Measurements from ENCODE around the gene KIAA1671.

The KIAA1671 gene

DNA sequence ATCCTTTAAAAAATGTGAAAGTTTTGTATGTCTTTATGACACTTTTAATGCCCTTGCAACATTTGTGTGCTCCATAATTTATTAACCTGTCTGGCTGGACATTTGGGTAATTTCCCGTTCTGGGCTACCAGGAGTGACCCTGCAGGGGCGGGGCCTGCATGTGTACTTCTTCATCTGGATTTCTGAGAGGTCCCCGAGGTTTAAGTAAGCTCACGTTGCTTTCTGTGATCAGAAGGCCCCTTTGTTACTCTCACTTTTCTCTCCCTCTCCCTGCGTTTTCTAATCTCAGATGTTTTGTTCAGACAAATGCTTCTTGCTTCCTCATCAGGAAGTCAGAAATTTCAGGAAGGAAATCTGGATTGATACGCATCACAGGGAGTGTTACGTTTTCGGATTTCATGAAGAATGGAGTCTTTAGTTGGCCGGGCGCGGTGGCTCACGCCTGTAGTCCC, 168.3 kb downstream of the KIAA1671 start:
- peak; percentile 41 for DNase-seq

DNA sequence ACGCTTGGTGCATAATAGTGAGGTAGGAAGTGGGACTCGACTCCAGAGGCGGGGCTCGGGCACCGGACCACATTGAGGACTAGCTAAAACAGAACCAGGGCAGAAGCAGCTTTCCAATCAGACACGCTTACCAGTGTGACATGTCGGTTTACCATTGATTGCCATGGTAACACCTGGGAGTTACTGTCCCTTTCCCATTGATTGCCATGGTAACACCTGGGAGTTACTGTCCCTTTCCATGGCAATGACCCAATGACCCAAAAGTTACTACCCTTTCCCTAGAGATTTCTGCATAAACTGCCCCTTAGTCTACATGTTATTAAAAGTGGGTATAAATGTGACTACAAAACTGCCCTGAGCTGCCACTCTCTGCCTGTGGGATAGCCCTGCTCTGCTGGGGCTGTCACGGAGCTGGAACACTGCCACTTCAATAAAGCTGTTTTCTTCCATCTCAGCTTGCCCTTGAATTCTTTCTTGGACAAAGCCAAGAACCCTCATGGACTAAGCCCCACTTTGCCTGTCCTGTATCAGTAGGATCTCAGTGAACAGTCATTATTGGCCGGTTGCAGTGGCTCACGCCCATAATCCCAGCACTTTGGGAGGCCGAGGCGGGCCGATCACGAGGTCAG, 169.7 kb downstream of the KIAA1671 start:
- no peak for DNase-seq

DNA sequence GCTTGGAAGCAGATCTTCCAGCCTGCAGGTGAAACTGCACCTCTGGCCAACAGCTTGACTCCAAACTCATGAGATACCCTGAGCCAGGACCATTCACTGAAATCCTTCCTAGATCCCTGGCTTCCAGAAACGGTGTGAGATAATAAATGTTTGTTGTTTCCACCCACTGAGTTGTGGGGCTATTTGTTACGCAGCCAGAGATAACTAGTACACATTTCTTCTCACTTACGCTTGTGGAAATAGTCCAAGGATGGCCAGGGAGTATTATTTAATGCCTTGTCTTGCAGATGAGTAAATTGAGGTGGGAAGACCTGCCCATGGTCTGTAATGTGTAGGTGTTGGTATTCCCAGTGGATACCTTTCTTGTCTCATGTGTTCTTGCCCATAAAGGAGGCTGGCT, 171.2 kb downstream of the KIAA1671 start:
- DNase-seq: no peak

DNA sequence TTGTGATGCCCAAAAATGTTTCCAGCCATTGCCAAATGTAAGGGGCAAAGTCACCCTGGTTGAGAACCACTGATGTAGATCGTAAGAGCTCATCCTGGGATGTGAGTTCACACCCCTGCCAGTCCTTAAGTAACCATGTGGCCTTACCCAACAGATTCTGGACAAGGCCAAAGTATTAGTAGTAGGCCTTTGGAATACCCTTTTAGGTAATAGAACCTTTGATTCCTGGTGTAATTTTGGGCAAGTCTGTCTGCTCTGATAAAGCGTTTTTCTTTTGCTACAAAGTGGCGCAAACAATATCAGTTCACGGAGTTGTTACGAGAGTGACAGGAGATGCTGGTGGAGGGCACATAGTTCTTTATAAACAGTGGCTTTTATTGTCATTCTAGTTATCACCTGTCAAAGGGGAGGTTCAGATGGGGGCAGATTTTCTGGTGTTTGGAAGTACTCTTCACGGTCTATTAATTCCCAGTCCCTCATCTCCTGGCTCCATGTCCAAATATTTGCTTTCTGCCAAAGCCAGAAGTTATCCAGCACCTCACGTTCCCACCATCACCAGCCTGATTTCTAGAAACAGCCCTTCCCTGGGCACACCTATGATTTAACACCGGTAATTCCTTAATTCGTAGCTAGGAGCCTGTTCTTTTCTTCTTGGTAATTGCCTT, 173.3 kb downstream of the KIAA1671 start:
- no peak for DNase-seq

DNA sequence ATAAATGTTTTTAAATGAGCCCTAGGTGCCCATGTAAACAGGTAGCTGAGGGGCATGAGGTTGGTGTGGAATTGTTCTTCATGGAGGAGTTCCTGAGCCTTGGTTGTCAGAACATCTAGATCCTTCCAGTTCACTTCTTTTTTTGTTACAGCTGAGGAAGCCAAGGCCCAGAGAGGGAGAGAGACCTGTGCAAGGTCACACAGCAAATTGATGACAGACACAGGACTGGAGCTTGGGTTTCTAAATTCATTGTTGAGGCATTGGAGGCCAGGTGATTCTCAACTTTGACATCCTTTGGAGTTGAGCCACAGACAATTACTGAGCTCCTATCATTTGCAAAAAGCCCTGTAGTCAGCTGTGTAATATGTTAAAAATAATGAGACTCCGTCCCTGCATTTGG, 174.0 kb downstream of the KIAA1671 start:
- no peak for DNase-seq

DNA sequence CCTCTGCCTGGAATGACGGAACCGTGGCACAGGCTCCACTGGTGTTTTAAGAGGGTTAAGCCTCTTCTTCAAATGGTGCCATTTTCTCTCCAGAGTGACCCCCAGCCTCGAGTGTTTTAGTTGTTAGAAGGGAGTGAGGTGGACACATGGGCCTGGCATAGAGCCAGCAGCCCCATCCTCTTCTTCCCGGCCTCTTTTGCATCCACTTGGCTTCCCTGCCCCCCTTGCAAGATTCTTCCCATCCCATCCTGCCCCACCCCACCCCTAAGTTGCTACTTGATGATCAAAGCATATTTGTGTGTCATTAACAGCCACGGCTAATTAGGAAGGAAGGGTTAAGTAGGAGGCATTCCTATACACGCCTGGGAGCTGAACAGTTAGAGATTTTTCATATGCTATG, 174.8 kb downstream of the KIAA1671 start:
- DNase-seq: peak; percentile 50

DNA sequence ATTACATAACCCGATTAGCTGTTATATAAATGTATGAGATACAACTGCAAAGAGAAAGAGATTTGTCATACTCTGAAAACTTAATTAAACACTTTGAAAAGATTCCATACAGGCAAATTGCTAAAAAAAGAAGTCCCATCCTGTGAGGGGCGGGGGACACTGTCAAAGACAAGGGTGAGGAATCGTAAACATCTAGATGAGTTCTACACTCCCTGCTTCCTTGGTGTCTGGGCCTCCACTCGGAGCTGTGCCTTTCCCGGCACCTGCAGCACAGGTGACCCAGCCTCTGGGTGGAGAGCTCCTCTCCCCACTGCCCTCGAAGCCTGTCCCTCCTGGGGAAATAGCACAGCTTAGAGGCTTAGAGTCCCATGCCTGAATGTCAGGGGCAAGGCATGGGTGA, 177.9 kb downstream of the KIAA1671 start:
- no peak for DNase-seq

DNA sequence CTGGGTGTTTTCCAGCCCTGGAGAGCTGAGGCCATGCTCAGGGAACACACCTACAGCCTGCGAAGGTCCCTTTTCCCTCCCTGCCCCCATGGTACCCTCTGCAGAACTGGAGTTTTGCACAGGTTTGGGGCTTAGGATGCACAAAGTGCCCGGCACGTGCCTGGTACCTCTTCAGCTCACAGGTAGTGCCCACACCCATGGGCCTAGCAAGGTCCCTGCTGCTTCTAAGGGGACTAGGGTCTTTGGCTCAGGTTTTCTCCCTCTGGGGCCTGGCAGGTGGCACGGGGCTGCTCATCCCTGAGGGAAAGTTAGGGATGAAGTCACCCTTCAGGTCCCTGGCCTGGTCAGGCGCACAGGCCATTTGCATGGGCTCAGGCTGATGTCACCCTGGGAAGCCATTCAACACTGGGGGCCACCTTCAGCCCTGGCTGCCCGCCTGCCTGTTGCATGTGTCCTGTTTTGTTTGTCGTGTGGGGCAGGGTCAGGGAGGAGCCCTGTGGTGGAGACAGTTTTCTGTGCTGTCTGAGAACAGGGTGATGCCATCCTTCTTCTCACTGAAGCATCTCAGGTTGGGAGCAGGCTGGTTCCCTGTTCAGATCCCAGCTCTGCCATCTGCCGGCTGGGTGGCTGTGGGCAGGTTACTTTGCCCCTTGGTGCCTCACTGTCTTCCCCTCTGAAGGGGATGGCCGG, 178.8 kb downstream of the KIAA1671 start:
- DNase-seq: no peak

DNA sequence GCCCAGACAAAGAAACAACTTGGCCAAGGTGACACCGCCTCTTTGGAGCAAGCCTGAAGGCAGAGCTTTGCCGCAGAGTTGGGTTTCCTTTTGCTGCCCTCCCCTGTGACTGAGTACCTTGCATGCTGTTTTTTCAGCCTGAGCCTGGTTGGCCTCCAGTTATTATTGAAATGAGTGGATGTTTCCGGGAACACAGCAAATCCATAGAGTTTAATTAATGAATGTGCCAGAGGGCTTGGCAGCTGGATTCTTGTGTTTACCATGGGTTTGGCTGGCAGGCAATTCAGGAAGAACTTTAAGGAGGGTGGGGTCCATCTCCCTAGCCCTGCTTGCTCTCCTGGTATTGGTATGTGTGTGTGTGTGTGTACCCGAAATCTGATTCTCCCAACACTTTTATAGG, 181.5 kb downstream of the KIAA1671 start:
- DNase-seq: peak; percentile 23

DNA sequence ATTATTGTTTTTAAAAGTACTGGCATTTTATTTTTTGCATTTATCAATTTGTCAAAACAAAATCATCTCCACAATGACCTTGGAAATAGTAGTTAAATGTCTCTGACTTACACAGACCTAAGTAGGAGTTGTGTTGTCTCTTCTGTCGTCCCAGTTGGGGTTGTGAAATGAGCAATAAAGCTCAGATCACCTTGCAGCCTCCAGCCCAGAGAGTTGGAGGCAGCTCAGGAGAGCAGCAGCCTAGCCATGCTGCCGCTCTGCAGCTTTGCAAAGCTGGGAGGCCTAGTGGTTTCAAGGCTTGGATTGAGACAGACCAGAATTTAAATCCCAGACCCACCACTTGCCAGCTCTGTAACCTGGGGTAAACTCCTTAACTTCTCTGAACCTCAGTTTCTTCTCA, 181.9 kb downstream of the KIAA1671 start:
- DNase-seq: no peak

DNA sequence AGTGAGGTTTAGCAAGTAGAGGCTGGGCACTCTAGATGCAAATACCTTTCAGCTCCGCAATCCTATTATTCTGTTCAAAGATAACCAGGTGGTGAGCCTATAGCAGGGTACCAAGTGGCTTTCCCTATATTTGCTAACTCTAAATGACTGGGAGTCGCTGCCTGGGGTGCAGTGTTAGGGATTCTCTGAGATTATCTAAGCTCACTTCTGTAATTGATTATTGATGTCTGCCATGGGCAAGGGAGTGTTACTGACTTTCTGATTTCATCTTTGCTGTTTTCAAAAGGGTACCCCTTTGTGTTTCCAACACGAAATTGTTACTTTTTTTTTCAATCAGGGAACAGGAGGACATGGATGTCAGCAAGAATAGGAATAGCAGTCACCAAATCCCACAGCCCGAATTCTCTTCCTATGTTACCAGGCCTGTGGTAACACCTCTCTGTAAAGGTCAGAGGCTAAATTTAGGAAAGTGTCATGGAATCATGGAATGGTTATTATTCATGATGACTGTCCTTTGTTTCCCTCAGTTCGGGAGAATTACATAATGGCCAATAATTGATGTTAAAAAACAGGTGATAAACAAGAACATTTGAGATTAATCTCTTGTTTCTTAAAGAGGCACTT, 184.5 kb downstream of the KIAA1671 start:
- DNase-seq: no peak

DNA sequence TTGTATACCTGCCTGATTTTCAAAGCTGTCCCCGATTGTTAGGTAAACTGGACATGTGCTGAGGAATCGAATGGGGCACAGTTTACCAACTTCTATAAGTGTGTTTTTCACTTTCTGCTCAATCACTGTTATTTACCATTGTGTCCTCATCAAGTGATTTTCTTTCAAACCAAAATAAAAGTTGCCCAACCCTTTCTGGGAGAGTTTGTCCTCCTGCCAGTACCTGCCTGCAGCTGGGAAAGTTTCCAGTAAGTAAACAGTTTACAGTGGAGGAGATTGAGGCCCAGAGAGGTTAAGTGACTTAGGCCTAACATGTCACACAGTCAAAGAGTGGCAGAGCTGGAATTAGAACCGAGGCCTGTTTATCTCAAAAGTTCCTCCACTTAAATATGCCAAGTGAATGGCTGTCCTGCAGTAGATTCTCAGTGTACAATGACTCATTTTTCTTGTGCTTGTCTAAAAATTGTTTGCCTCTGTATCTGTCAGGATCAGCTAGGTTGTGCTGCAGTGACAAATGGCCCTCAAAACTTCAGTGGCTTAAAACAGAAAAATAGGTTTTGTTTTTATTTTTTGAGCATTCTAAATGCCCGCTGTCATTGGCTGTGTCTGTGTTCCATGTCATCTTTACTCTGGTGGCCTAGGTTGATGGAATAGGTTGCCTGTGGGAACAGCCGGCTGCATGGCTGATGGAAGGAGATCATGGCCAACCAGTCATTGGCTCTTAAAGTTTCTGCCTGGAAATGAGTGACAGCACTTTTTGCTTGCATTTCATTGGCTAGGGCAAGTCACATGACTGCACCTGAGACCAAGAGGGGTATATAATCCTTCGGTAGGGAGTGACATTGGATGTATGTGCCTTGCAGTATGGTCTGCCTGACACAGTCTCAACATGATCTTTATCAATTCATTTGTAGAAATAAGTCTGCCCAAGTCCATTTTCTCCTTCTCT, 185.3 kb downstream of the KIAA1671 start:
- no peak for DNase-seq

DNA sequence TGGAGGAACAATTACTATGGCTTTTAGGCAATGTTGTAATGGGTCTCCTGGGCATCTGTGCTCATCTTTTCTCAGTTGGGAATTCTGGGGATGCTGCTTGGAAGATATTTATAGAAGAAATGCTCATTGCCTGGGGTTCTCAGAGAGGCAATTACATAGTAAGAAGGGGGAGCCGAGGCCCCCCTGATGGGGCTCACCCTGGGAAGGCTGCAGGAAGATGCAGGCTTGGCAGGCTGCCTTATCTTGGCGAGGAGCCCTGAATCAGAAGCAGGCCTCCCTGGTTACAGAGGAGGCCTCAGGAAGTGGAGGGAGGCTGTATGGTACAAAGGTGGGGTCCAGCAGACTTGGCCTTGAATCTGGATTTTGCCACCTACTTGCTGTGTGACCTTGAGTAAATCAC, 186.5 kb downstream of the KIAA1671 start:
- no peak for DNase-seq

DNA sequence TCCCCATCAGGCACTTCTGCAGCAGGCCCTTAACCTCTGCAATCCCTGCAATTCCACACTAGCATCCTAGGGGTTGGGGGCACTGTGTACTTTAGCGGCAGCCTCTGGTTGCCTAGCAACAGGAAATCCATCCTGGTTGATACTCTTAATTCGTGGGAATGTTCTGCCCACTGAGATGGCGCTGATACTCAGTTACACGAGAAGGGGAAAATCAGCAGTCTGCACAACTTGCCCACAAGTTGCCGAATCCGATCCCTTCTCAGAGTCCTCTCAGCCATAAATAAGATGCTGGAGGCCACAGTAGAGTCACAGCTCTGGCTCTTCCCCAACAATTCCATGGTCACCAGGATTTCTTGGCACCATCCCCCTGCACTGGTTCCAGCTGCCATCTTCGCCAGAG, 189.6 kb downstream of the KIAA1671 start:
- DNase-seq: peak; percentile 75

DNA sequence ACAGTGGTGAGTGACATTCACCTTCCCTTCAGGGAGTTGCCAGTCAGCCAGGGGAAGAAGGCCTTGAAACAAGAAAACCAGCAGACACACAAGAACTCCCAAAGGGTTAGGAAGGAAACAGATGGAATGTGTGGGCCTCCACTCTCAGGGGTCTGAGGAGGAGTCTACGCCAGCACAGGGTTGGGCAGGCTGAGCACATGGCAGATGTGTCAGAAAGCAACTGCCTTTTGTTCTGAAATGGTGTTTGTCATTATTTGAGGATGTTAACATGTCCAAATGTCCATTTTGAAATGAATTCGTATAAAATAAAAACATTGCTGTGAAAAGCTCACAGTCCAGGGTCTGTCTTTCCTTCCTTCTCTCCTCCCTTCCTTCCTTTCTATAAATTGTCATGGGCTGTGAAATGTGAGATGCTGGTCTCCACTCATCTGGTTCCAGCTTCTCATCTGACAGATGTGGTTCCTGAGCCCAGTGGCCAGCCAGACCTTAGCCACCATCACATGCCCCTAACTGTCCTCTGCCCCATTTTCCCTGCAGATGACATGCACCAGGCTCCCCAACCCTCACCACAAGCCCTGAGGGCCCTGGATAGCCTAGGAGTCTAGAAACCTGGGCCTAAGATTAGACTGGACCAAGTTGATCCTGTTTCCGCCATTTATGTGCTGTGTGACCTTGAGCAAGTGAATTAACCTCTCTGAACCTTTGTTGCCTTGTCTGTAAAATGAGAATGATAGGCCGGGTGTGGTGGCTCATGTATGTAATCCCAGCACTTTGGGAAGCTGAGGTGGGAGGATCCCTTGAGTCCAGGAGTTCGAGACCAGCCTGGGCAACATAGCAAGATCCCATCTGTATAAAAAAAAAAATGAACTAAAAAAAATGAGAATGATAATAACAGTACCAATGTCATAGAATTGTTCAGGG, 190.9 kb downstream of the KIAA1671 start:
- no peak for DNase-seq

DNA sequence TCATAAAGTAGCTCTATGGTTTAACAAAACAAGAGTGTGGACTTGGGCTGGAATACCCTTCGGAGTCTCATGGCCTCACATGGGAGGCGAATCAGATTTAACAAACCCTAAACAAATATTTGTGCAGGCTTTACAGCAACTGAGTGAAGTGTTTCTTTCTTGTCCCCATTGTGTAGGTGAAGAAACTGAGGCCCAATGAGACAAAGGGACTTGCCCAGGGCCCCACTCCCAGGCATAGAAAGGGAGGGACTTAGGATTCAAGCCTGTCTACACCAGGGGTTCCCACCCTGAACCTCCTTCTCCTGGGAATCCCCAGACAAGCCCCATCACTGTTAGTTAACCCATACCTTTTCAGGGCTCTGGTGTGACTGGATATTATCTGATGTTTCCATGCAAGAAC, 192.0 kb downstream of the KIAA1671 start:
- no peak for DNase-seq

DNA sequence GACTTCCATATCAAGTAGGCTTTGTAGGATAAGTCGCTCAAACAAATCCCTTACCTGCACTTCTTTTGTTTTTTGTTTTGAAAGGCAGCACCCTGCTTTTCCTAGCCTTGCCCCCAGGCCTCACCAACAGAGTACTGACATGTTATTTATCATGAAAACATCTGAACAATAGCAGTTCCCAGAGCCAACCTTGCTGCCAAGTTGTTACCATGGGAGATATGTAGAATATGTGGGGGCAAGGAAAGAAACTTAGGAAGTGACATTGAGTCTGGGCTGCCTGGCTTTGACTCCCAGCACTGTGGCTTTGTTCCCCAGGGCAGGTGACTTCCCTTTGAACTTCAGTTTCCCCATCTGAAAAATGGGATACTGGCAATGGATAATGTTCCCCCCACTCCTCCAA, 193.8 kb downstream of the KIAA1671 start:
- no peak for DNase-seq

DNA sequence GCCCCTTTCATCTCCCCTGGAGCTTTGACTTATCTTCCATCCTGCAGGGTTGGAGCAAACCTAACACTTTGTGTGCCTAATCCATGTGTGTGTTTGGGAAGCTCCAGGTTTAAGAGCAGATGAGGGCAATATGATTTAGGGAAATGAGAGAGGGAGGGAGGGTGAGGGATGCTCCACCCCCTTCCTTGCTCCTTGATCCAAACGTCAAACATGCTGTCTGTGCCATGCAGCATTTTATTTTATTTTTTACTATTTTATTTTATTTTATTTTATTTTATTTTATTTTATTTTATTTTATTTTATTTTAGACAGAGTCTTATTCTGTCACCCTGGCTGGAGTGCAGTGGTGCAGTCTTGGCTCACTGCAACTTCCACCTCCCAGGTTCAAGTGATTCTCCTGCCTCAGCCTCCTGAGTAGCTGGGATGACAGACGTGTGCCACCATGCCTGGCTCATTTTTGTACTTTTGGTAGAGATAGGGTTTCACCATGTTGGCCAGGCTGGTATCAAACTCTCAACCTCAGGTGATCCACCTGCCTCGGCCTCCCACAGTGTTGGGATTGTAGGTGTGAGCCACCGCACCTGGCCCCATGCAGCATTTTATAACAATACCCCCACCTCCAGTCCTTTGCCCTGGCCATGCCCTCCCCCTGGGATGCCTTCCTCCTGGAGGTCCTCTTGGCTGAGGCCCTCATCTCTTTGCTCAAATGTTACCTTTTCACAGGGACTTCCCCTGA, 194.6 kb downstream of the KIAA1671 start:
- DNase-seq: no peak

DNA sequence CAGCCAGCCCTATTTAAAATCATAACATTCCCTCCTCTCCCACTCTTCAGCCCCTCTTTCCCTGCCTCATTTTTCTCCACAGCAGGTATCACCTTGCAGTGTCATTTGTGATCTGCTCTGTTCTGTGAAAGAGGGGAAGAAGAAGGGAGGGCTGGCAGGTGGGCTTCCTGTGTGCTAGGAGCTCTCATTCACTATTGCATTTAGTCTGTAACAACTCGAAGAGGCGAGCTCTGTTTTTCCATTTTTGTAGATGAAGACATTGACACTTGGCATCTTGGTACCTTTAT, 195.1 kb downstream of the KIAA1671 start:
- DNase-seq: no peak

DNA sequence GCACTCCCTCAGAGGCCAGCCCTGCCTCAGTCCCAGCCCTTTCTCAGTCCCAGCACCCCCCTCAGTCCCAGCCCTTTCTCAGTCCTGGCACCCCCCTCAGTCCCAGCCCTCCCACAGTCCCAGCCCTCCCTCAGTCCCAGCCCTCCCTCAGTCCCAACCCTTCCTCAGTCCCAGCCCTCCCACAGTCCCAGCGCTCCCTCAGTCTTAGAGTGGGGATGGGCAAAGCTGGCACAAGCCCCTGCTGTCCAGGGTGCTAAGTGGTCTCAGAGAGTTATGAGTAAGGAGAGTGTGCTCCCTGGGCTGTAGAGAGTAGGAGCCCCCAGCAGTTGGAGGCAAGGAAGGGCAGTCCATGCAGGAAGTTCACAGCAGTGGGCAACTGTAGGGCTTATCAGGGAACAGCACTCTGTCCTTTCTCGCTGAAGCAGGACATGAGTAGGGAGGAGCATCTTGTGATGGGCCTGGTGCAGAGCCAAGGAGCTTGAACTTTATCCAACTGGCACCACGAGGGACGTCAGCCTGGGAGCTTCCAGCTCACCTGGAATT, 195.7 kb downstream of the KIAA1671 start:
- no peak for DNase-seq

DNA sequence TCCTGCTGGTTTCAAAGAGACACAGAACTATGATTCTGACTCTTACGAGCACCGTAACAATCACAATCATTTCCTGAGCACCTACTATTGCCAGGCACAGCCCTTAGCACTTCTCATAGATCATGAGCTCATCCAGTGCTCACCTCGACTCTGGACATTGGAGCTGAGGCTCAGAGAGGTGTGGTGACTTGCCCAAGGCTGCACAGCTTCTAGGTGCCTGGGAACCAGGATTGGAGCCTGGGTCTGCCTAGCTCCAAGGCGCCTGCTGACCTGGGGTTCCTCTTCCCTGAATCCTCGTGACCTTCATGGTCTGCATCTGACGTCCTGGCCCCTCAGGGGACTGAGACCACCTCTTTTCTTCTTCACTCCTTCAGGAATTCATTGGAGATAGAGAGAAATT, 196.5 kb downstream of the KIAA1671 start:
- DNase-seq: no peak

Measured in eye (tissue), 1 donor.